ENCODE data around the gene CTAG1A.
"Not testable (repeated sequence)": the region's sequence is repeated elsewhere in the genome, so short reads cannot be mapped to it uniquely, and the experiment has no call there.

CTAG1A gene

GRCh38 chrX:154584585-154585183 lies at the start of gene CTAG1A:
CTAG1A (plus strand) TSS chrX:154585133; CDS start chrX:154585207, 74 bp downstream.
- H3K27ac ChIP-seq (ENCODE audit: low read length); H3K27me3 ChIP-seq (replicated peaks; ENCODE audit: insufficient read depth, low read length); H3K9me2 ChIP-seq (replicated peaks; ENCODE audit: insufficient read depth, low read length); H4K20me1 ChIP-seq (ENCODE audit: insufficient read depth, low read length); H3K36me3 ChIP-seq (replicated peaks; ENCODE audit: insufficient read depth, low read length); H3K4me1 ChIP-seq (ENCODE audit: low read length); H2AFZ ChIP-seq (ENCODE audit: low read length); H3K79me2 ChIP-seq (ENCODE audit: low read length); H3K4me3 ChIP-seq (ENCODE audit: low read length); DNase-seq; H3K9me3 ChIP-seq (replicated peaks; ENCODE audit: insufficient read depth, low read length); H3F3A ChIP-seq (ENCODE audit: insufficient read depth, low read length); H3K4me2 ChIP-seq (ENCODE audit: low read depth, low read length); H3K9ac ChIP-seq (ENCODE audit: low read length): not testable (repeated sequence)

- no peak for DNase-seq
- no peaks in the 10 kb centered on the region for H4K20me1 ChIP-seq (ENCODE audit: insufficient read depth, low read length)
- no peak for TF ChIP-seq EZH2 (optimal IDR thresholded peaks at IDR 0.05; ENCODE audit: low read depth, low read length)
- TF ChIP-seq, protein P1, sequence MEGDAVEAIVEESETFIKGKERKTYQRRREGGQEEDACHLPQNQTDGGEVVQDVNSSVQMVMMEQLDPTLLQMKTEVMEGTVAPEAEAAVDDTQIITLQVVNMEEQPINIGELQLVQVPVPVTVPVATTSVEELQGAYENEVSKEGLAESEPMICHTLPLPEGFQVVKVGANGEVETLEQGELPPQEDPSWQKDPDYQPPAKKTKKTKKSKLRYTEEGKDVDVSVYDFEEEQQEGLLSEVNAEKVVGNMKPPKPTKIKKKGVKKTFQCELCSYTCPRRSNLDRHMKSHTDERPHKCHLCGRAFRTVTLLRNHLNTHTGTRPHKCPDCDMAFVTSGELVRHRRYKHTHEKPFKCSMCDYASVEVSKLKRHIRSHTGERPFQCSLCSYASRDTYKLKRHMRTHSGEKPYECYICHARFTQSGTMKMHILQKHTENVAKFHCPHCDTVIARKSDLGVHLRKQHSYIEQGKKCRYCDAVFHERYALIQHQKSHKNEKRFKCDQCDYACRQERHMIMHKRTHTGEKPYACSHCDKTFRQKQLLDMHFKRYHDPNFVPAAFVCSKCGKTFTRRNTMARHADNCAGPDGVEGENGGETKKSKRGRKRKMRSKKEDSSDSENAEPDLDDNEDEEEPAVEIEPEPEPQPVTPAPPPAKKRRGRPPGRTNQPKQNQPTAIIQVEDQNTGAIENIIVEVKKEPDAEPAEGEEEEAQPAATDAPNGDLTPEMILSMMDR (IDR thresholded peaks at IDR 0.05; ENCODE audit: low read length): no peak
- no peak for TF ChIP-seq EZH2phosphoT487 (IDR thresholded peaks at IDR 0.05; ENCODE audit: low read length)
- no peaks in the 10 kb centered on the region for H3K9me3 ChIP-seq (replicated peaks; ENCODE audit: insufficient read depth, low read length)
- H2AFZ ChIP-seq (ENCODE audit: low read length): no peak overlapping the region
- H3K4me2 ChIP-seq (ENCODE audit: low read depth, low read length): no peak overlapping the region
- no peak overlapping the region for H3K4me3 ChIP-seq (ENCODE audit: low read length)
- H3K27me3 ChIP-seq (replicated peaks; ENCODE audit: insufficient read depth, low read length): no peaks in the 10 kb centered on the region
- H3K9ac ChIP-seq (ENCODE audit: low read length): no peak overlapping the region
- peaks cover 4% of the 10 kb centered on the region for H3K4me1 ChIP-seq (ENCODE audit: low read length)
- H3K9me2 ChIP-seq (replicated peaks; ENCODE audit: insufficient read depth, low read length): no peaks in the 10 kb centered on the region
- no peaks in the 10 kb centered on the region for H3K36me3 ChIP-seq (replicated peaks; ENCODE audit: insufficient read depth, low read length)
- H3F3A ChIP-seq (ENCODE audit: insufficient read depth, low read length): no peaks in the 10 kb centered on the region
- H3K79me2 ChIP-seq (ENCODE audit: low read length): no peaks in the 10 kb centered on the region
- no peak overlapping the region for H3K27ac ChIP-seq (ENCODE audit: low read length)
Measured at GRCh38 chrX:154535892-154536291, 49.0 kb upstream of the CTAG1A start.

- no peaks in the 10 kb centered on the region for H3K79me2 ChIP-seq (ENCODE audit: low read length)
- no peak overlapping the region for H2AFZ ChIP-seq (ENCODE audit: low read length)
- H3K36me3 ChIP-seq (replicated peaks; ENCODE audit: insufficient read depth, low read length): no peaks in the 10 kb centered on the region
- H3K9me2 ChIP-seq (replicated peaks; ENCODE audit: insufficient read depth, low read length): no peaks in the 10 kb centered on the region
- H3K9ac ChIP-seq (ENCODE audit: low read length): no peak overlapping the region
- H3K4me1 ChIP-seq (ENCODE audit: low read length): peaks cover 4% of the 10 kb centered on the region
- H3K27ac ChIP-seq (ENCODE audit: low read length): no peak overlapping the region
- H3K4me3 ChIP-seq (ENCODE audit: low read length): no peak overlapping the region
- H3F3A ChIP-seq (ENCODE audit: insufficient read depth, low read length): no peaks in the 10 kb centered on the region
- H4K20me1 ChIP-seq (ENCODE audit: insufficient read depth, low read length): no peaks in the 10 kb centered on the region
- no peak for TF ChIP-seq EZH2 (optimal IDR thresholded peaks at IDR 0.05; ENCODE audit: low read depth, low read length)
- TF ChIP-seq, protein P1 (IDR thresholded peaks at IDR 0.05; ENCODE audit: low read length): no peak
- H3K9me3 ChIP-seq (replicated peaks; ENCODE audit: insufficient read depth, low read length): no peaks in the 10 kb centered on the region
- H3K4me2 ChIP-seq (ENCODE audit: low read depth, low read length): no peak overlapping the region
- H3K27me3 ChIP-seq (replicated peaks; ENCODE audit: insufficient read depth, low read length): no peaks in the 10 kb centered on the region
- DNase-seq: no peak
Measured at GRCh38 chrX:154539077-154539476, 45.9 kb upstream of the CTAG1A start.

DNA sequence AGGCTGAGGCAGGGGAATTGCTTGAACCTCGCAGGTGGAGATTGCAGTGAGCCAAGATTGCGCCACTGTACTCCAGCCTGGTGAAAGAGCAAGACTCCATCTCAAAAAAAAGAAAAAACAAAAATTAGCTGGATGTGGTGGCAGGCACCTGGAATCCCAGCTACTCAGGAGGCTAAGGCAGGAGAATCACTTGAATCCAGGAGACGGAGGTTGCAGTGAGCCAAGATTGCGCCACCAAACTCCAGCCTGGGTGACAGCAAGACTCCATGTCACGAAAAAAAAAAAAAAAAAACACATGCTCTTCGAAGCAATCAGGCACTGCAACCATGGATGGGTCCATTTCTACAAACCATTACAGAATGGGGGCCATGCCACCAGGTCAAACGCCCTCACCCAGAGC lies 44.6 kb upstream of the CTAG1A start:
- not testable (repeated sequence) for H3K27me3 ChIP-seq (replicated peaks; ENCODE audit: insufficient read depth, low read length); H3K9me3 ChIP-seq (replicated peaks; ENCODE audit: insufficient read depth, low read length); H3K79me2 ChIP-seq (ENCODE audit: low read length); H3K4me1 ChIP-seq (ENCODE audit: low read length); H3K4me2 ChIP-seq (ENCODE audit: low read depth, low read length); H3K4me3 ChIP-seq (ENCODE audit: low read length); H3F3A ChIP-seq (ENCODE audit: insufficient read depth, low read length); H2AFZ ChIP-seq (ENCODE audit: low read length); H3K9ac ChIP-seq (ENCODE audit: low read length); H3K27ac ChIP-seq (ENCODE audit: low read length); H3K36me3 ChIP-seq (replicated peaks; ENCODE audit: insufficient read depth, low read length); H4K20me1 ChIP-seq (ENCODE audit: insufficient read depth, low read length); DNase-seq; H3K9me2 ChIP-seq (replicated peaks; ENCODE audit: insufficient read depth, low read length)

Data from MM.1S (cell line).